GM21390 (cell line): ENCODE data around the gene PSMC3IP.
"Not testable (repeated sequence)": the region's sequence is repeated elsewhere in the genome, so short reads cannot be mapped to it uniquely, and the experiment has no call there.

Experiments
- ATAC-seq: cut with Tn5 transposase; IDR thresholded peaks from one replicate; pipeline ENCODE4 v1.9.1; 2021; ENCODE audit not compliant: unreplicated experiment

PSMC3IP gene

DNA sequence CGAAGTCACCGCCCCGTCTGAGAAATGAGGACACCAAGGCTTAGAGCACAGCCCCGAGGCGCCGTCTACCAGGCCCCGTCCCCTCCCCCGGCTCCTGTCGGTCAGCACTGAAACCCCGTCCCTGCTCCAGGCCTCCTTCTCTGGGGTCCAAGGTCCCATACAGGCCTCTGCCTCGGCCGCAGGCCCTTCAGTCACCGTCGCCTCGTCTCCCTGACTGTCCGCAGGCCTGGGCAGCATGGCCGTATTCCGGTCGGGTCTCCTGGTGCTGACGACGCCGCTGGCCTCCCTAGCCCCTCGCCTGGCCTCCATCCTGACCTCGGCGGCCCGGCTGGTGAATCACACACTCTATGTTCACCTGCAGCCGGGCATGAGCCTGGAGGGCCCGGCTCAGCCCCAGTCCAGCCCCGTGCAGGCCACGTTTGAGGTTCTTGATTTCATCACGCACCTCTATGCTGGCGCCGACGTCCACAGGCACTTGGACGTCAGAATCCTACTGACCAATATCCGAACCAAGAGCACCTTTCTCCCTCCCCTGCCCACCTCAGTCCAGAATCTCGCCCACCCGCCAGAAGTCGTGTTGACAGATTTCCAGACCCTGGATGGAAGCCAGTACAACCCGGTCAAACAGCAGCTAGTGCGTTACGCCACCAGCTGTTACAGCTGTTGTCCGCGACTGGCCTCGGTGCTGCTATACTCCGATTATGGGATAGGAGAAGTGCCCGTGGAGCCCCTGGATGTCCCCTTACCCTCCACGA lies 15.0 kb downstream of the PSMC3IP start:
- no peak for ATAC-seq

DNA sequence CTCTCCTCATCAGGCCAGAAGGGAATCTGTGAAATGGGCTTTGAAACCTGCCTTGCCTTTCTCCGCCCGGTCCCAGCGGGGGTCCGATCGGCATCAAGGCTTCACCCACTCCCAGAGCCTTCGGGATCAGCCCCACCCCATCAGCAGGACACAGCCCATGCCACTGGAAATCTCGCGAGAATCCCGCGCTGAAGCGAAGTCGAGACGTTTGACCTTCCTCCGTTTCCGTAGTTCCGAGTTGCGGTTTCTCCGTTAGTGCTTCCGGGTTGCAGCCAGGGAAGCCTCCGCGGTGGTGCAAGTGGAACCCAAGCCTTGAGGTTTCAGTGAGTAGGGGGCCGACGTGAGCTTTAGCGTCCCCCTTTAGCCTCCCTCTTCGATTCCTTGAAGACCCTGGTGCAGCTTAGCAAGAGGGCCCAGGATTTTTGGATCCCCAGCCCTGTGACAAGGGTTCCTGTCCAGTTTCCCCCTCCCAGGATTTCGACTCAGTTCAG lies 15.6 kb downstream of the PSMC3IP start, which contains the start of gene COASY:
Gene COASY, plus strand, starts transcription at position 252 of the 491 bp plus-strand sequence. CDS start 475 bp downstream, outside the sequence.
- ATAC-seq = no peak

DNA sequence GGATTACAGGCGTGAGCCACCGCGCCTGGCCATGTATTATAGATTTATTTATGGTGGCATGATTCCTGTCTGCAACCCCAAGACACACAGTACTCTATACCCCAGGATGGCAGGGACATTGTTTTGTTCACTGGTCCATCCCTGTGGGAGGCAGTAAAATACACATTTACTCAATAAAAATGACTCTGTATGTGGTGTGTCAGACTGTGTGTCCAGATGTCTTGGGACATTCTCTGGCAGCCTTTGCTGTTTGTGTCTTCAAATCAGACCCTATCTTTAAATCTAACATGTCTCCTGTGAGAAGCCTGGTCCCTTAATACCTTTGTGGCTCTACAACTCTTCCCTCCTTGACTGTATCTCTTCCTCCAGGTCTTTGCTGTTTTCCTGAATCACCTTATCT lies 17.3 kb downstream of the PSMC3IP start:
- ATAC-seq = no peak

DNA sequence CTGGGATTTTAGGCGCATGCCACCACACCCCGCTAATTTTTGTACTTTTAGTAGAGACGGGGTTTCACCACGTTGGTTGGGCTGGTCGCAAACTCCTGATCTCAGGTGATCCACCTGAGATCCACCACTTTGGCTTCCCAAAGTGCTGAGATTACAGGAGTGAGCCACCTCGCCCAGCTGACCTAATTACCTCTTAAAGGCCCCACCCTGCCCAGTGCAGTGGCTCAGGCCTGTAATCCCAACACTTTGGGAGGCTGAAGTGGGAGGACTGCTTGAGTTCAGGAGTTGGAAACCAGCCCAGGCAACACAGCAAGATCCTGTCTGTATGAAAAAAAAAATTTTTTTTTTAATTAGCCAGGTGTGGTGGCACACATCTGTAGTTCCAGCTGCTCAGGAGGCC lies 18.5 kb downstream of the PSMC3IP start:
- ATAC-seq = no peak

DNA sequence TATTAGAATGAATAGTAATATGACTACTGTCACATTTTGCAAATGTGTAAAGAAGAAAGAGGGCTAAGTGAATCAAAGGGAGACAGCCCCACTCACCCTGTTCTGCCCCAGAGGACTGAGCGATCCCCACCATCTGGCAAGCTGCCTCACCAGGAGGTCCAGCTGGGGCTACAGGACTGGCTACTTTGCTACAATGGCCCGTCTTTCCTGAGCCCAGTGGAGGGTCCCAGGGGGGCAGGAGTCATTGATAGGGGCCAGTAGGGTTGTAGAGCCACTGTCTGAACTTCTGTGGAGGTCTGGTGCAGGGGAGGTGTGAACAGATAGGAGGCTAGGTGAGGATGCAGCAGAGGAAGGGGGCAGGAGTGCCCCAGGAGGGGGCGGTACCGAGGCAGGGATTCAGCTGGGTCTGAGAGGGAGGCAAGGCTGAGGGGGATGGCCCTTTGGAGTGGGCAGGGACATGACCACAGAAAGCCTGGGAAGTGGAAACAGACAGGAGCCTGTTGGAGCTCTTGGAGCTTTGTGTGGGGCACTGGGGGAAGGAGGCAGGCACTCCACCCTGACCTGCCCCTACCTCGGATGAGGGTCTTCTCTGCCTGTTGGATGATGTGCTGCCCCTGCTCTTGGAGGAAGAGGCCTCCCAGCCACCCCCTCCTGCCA lies 21.4 kb downstream of the PSMC3IP start:
- not testable (repeated sequence) for ATAC-seq

DNA sequence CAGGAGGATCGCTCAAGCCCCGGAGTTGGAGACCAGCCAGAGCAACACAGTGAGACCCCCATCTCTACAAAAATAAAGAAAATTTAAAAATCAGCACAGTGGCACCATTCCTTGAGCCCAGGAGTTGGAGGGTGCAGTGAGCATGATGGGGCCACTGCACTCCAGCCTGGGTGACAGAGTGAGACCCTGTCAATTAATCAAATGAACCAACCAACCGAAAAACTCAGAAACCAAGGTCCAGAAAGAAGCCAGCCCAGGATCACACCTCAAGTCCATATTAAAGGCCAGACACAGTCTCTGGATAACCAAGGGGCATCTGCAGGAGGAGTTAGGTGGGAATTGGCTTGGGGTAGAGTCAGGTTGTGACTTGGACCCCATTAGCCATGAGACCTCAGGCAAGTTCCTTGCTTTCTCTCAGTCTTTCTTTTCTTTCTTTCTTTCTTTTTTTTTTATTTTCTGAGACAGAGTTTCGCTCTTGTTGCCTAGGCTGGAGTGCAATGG lies 22.4 kb downstream of the PSMC3IP start:
- no peak for ATAC-seq

DNA sequence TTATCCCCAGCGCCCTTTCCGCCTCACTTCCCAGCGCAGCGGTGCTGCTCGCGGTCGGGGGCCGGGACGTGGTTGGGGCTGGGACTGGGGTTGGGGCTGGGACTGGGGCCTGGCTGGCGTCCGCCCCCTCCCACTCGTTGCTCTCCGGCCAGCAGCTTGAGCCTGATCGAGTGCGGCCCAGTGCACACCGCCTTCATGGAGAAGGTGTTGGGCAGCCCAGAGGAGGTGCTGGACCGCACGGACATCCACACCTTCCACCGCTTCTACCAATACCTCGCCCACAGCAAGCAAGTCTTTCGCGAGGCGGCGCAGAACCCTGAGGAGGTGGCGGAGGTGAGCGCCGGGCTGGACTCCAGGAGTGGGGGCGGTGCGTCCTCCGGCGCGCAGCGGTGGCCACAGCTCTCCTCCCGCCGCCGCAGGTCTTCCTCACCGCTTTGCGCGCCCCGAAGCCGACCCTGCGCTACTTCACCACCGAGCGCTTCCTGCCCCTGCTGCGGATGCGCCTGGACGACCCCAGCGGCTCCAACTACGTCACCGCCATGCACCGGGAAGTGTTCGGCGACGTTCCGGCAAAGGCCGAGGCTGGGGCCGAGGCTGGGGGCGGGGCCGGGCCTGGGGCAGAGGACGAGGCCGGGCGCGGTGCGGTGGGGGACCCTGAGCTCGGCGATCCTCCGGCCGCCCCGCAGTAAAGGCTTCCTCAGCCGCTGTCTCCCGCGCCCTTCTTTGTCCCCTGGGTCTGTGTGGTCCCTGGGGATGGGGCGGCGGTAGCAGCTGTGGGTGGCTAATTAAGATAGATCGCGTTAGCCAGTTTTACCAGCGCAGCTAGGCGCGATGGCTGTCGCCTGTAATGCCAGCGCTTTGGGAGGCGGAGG lies 23.0 kb downstream of the PSMC3IP start:
- peak; percentile 79 for ATAC-seq

DNA sequence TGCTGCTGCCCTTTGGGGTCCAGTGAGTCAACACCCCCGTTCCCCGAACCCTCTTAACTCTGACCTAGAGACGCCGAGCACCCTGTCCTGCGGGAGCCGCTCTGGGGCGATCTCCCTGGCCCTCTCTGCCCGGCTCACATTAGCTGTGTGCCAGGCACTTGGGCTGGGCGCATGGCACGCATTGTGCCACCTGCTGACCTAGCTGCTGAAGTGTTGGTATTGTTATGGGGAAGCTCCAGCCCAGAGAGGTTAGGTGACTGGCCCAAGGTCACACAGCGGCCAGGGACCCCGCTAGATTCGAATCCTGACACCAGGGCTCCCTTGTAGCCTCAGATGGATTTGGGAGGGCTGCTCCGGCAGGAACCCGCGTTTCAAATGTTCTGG lies 23.7 kb downstream of the PSMC3IP start:
- no peak for ATAC-seq

DNA sequence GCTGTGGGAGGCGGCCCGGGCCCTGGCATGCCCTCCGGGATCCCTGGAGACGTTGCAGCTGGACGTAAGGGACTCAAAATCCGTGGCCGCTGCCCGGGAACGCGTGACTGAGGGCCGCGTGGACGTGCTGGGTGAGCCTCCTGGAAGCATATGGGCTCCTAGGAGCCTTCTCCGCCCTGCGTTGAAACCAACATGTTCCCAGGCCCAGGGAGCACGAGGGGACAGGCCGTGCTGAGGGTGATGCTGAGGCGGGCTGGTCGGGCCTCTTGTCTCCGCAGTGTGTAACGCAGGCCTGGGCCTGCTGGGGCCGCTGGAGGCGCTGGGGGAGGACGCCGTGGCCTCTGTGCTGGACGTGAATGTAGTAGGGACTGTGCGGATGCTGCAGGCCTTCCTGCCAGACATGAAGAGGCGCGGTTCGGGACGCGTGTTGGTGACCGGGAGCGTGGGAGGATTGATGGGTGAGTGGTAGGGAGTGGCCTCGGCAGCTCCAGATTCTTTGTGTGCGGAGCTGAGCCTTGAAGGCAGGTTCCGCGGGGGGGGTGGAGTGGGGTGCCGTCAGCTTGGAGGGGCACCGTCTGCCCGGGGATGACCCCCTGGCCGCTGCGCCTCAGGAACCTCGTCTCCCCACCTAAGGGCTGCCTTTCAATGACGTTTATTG lies 24.2 kb downstream of the PSMC3IP start:
- no peak for ATAC-seq

DNA sequence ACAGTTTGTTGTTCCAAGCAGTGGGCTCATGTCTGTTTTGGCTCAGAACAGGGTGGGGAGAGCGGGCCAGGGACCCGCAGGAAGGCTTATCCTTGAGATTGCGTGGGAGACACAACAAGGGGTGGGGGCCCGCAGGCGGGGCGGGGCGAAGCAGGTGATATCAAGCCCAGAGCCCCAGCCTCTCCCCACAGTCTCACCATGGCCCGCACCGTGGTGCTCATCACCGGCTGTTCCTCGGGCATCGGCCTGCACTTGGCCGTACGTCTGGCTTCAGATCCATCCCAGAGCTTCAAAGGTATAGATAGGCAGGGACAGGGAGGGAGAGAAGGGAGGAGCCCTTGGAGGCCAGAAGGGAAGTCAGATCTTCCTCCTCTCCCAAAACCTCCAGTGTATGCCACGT lies 24.8 kb downstream of the PSMC3IP start, which contains the start of gene HSD17B1:
Gene HSD17B1, plus strand, starts transcription at position 188 of the 400 bp plus-strand sequence. Its CDS starts 11 bp downstream, at position 199.
- ATAC-seq = not testable (repeated sequence)

DNA sequence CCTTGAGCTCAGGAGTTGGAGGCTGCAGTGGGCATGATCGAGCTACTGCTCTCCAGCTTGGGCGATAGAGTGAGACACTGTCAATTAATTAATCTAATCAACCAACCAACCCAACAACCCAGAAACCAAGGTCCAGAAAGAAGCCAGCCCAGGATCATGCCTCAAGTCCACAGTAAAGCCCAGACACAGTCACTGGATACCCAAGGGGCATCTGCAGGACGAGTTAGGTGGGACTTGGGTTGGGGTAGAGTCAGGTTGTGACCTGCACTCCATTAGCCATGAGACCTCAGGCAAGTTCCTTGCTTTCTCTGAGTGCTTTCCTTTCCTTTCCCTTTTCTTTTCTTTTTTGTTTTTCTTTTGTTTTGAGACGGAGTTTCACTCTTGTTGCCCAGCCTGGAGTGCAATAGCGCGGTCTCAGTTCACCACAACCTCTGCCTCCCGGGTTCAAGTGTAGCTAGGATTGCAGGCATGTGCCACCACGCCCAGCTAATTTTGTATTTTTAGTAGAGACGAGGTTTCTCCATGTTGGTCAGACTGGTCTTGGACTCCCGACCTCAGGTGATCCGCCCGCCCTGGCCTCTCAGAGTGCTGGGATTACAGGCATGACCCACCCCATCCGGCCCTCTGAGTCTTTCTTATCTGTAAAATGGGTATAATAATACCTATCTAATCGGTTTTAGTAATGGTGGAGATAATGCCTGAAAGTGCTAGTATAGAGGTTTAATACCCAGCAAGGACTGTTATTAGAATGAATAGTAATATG lies 28.4 kb downstream of the PSMC3IP start:
- no peak for ATAC-seq

DNA sequence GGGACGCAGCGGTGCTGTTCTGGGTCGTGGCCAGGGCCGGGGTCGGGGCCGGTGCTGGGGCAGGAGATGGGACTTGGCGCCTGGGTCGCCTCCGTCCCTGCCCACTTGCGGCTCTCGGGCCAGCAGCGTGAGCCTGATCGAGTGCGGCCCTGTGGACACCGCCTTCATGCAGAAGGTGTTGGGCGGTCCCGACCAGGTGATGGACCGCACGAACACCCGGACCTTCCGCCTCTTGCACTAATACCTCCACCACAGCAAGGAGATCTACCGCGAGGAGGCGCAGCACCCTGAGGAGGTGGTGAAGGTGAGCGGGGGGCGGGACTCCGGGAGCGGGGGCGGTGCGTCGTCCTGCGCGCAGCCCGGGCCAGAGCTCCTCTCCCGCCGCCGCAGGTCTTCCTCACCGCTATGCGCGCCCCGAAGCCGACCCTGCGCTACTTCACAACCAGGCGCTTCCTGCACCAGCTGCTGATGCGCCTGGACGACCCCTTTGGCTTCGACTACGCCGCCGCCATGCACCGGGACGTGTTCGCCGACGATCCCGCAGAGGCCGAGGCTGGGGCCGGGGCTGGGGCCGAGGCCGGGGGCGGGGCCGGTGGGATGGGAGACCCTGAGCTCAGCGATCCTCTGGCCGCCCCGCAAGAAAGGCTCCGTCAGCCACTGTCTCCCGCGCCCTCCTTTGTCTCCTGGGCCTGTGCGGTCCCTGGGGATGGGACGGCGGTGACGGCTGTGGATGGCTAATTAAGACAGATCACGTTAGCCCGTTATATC lies 29.3 kb downstream of the PSMC3IP start:
- no peak for ATAC-seq

DNA sequence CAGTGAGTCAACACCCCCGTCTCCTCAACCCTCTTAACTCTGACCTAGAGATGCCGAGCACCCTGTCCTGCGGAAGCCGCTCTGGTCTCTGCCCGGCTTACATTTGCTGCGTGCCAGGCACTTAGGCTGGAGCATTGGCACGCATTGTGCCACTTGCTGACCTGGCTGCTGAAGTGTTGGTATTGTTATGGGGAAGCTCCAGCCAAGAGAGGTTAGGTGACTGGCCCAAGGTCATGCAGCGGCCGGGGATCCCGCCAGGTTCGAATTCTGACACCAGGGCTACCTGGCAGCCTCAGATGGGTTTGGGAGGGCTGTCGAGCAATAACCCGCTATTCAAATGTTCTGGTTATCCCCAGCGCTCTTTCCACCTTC lies 29.8 kb downstream of the PSMC3IP start:
- no peak for ATAC-seq

DNA sequence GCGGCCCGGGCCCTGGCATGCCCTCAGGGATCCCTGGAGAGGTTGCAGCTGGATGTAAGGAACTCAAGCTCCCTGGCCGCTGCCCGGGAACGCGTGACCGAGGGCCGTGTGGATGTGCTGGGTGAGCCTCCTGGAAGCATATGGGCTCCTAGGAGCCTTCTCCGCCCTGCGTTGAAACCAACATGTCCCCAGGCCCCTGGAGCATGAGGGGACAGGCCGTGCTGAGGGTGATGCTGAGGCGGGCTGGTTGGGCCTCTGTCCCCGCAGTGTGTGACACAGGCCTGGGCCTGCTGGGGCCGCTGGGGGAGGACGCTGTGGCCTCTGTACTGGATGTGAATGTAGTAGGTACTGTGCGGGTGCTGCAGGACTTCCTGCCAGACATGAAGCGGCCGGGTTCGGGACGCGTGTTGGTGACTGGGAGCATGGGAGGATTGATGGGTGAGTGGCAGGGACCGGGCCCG lies 30.5 kb downstream of the PSMC3IP start:
- no peak for ATAC-seq

DNA sequence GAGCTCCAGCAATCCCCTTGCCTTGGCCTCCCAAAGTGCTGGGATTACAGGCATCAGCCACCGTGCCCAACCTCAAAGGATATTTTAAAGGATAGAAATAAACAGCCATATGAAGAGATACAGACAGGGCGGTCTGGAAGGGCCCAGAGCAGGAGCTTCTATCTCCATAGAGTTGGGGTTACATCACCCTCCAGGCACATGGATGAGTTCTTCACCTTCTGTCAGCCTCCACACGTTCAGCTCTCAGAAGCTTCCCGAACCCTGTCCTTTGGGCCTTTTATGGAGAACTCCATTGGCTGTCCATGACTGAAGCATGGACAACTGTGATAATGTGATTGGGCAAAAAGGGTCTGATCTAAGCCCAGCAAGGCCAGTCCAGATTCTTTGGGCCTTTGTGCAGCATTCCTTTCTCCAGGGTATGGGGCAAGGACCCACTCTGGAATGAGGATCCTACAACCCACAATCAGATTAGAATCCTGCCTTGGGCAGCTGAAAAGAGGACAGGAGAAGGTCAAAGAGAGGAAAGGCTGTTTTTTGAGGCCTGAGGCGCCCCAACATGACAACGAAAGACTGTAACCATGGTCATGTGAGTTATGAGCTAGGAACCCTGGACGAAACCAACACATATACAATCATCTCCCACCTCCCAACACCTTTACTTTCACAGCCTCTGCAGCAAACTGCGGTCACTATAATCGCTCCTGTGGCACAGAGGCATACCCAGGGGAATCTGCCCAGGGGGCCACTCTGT lies 31.6 kb downstream of the PSMC3IP start:
- not testable (repeated sequence) for ATAC-seq

DNA sequence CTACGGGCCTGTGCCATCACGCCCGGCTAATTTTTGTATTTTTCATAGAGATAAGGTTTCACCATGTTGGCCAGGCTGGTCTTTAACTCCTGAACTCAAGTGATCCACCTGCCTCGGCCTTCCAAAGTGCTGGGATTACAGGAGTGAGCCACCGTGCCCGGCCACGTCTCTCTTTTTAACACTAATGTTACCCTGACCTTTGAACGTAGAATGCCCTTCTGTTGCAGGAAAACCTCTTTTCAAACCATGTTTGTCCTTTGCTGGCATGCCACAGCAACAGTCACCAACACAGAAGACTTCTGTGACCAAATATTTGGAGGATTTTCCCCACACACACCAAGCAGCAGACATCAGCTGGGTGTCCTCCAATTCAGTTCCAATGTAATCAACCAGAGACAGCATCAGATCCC lies 32.6 kb downstream of the PSMC3IP start:
- no peak for ATAC-seq

DNA sequence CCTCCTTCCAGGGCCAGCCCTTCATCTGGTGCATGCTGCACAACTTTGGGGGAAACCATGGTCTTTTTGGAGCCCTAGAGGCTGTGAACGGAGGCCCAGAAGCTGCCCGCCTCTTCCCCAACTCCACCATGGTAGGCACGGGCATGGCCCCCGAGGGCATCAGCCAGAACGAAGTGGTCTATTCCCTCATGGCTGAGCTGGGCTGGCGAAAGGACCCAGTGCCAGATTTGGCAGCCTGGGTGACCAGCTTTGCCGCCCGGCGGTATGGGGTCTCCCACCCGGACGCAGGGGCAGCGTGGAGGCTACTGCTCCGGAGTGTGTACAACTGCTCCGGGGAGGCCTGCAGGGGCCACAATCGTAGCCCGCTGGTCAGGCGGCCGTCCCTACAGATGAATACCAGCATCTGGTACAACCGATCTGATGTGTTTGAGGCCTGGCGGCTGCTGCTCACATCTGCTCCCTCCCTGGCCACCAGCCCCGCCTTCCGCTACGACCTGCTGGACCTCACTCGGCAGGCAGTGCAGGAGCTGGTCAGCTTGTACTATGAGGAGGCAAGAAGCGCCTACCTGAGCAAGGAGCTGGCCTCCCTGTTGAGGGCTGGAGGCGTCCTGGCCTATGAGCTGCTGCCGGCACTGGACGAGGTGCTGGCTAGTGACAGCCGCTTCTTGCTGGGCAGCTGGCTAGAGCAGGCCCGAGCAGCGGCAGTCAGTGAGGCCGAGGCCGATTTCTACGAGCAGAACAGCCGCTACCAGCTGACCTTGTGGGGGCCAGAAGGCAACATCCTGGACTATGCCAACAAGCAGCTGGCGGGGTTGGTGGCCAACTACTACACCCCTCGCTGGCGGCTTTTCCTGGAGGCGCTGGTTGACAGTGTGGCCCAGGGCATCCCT lies 34.1 kb downstream of the PSMC3IP start:
- no peak for ATAC-seq
